ENCODE measurements around the gene MAGI3. TPM values are rescaled to one million over a fixed set of nuclear protein-coding genes. Genes with fewer than 3 reads are reported as not detected.
A peak's percentile ranks its signal among the peaks of the same experiment; 100 is the strongest.

The MAGI3 gene
- total and polyA plus RNA-seq, 2 of the 13 experiments (the other 11 are each of a cell fraction or from before 2014, with no cell fraction given) = 4.0 to 11.8 TPM

GRCh38 chr1:113389953-113390834, at the start of gene MAGI3 (continued):
- TF ChIP-seq PHB2 (IDR thresholded peaks at IDR 0.05; ENCODE audit: partially characterized antibody) (no peak), ATF7 (IDR thresholded peaks at IDR 0.05) (no peak), ATF7 (CRISPR knock-in tag; IDR thresholded peaks at IDR 0.05) (no peak), KDM3A (CRISPR knock-in tag; IDR thresholded peaks at IDR 0.05; ENCODE audit: low read depth) (no peak; the same call in 1 of the 2 replicates), KDM4B (CRISPR knock-in tag; IDR thresholded peaks at IDR 0.05) (no peak), CAMTA2 (CRISPR knock-in tag; IDR thresholded peaks at IDR 0.05; ENCODE audit: borderline replicate concordance) (peak; percentile 52; the same call in 1 of the 2 replicates), TFDP2 (CRISPR knock-in tag; IDR thresholded peaks at IDR 0.05) (peak; percentile 66), XBP1 (CRISPR knock-in tag; IDR thresholded peaks at IDR 0.05) (no peak), MEIS1 (CRISPR knock-in tag; IDR thresholded peaks at IDR 0.05; ENCODE audit: borderline replicate concordance) (peak; percentile 85), LBX2 (CRISPR knock-in tag; IDR thresholded peaks at IDR 0.05; ENCODE audit: borderline replicate concordance) (no peak), HOXA5 (CRISPR knock-in tag; IDR thresholded peaks at IDR 0.05) (peak; percentile 40; the same call in 1 of the 2 replicates), GTF2F1 (IDR thresholded peaks at IDR 0.05; ENCODE audit: low read length) (no peak), NFYB (CRISPR knock-in tag; IDR thresholded peaks at IDR 0.05) (peak; percentile 90), ZBTB2 (CRISPR knock-in tag; IDR thresholded peaks at IDR 0.05; ENCODE audit: low read depth) (0 out of 2 replicates have a peak, but pooled peaks have one; percentile 34), ZNF772 (CRISPR knock-in tag; IDR thresholded peaks at IDR 0.05) (no peak), ZNF619 (CRISPR knock-in tag; IDR thresholded peaks at IDR 0.05) (0 out of 2 replicates have a peak, but pooled peaks have one; percentile 55), ZMYM4 (CRISPR knock-in tag; IDR thresholded peaks at IDR 0.05) (peak; percentile 68), SNAPC4 (CRISPR knock-in tag; IDR thresholded peaks at IDR 0.05) (no peak), ZNF781 (CRISPR knock-in tag; IDR thresholded peaks at IDR 0.05; ENCODE audit: borderline replicate concordance, not compliant biosample characterization) (no peak), ZBTB20 (CRISPR knock-in tag; IDR thresholded peaks at IDR 0.05; ENCODE audit: borderline replicate concordance, low read depth) (no peak), ZNF558 (CRISPR knock-in tag; IDR thresholded peaks at IDR 0.05; ENCODE audit: borderline replicate concordance) (no peak)
